SU-DHL-6 (cell line): ENCODE measurements around the gene KCNT2.

Source experiments
- H2AFZ ChIP-seq: fragments of 200-600 bp; sonication (generic); 2 replicates; pipeline ENCODE4 v1.6.1; 2014; ENCODE audit warnings: low read depth, mild to moderate bottlenecking, moderate library complexity, mixed read lengths, antibody characterized with exemption, low read length; ENCODE audit not compliant: severe bottlenecking
- H3F3A ChIP-seq: fragments of 200-600 bp; shearing (Covaris generic); 2 replicates; pipeline ENCODE4 v1.6.0; 2016; ENCODE audit warnings: antibody characterized with exemption, mild to moderate bottlenecking; ENCODE audit not compliant: insufficient read depth
- H3K27ac ChIP-seq: fragments of 200-600 bp; sonication (generic); 2 replicates; pipeline ENCODE4 v1.5.1; 2016; ENCODE audit warnings: low read depth, mild to moderate bottlenecking, low read length, moderate library complexity, mixed read lengths
- H3K27me3 ChIP-seq: fragments of 200-600 bp; sonication (generic), shearing (Covaris generic); 2 replicates; pipeline ENCODE4 v1.6.0; 2014; ENCODE audit warnings: mild to moderate bottlenecking, low read length
- H3K36me3 ChIP-seq: fragments of 200-600 bp; sonication (generic); 2 replicates; pipeline ENCODE4 v1.6.1; 2014; ENCODE audit warnings: mild to moderate bottlenecking, low read length, mixed read lengths
- H3K4me2 ChIP-seq: fragments of 300-600, 200-600 bp; shearing (Covaris generic), sonication (generic); 2 replicates; pipeline ENCODE4 v1.6.0; 2014; ENCODE audit warnings: low read length, low read depth, mild to moderate bottlenecking; ENCODE audit not compliant: poor library complexity, severe bottlenecking
- H3K4me3 ChIP-seq: fragments of 200-600 bp; sonication (generic); 2 replicates; pipeline ENCODE4 v1.5.1; 2014; ENCODE audit warnings: antibody characterized with exemption, low read length, mild to moderate bottlenecking, mixed read lengths; ENCODE audit not compliant: insufficient read depth, poor library complexity, severe bottlenecking
- H3K79me2 ChIP-seq: fragments of 200-600 bp; sonication (generic); 2 replicates; pipeline ENCODE4 v1.6.1; 2014; ENCODE audit warnings: mild to moderate bottlenecking, low read length, moderate library complexity; ENCODE audit not compliant: insufficient read depth
- H3K9ac ChIP-seq: fragments of 200-600 bp; sonication (generic); 2 replicates; pipeline ENCODE4 v1.7.0; 2014; ENCODE audit warnings: mild to moderate bottlenecking, low read length
- H3K9me2 ChIP-seq: fragments of 200-600 bp; sonication (generic); replicated peaks from 2 replicates; pipeline ENCODE4 v1.6.1; 2014; ENCODE audit warnings: low read length; ENCODE audit not compliant: insufficient read depth
- H3K9me3 ChIP-seq: fragments of 200-600 bp; sonication (generic); 2 replicates; pipeline ENCODE4 v1.6.1; 2014; ENCODE audit warnings: low read length, mixed read lengths; ENCODE audit not compliant: insufficient read depth
- H4K20me1 ChIP-seq: fragments of 200-600 bp; sonication (generic); 2 replicates; pipeline ENCODE4 v1.6.1; 2014; ENCODE audit warnings: low read depth, mild to moderate bottlenecking, antibody characterized with exemption, low read length, moderate library complexity, mixed read lengths
- CTCF ChIP-seq: fragments of 200-600 bp; sonication (generic); IDR thresholded peaks from one replicate; pipeline ENCODE4 v1.5.1; 2017; ENCODE audit warnings: antibody characterized with exemption, mild to moderate bottlenecking, low read length, moderate library complexity; ENCODE audit not compliant: insufficient read depth, poor library complexity, severe bottlenecking
- EZH2phosphoT487 ChIP-seq: fragments of 200-600 bp; sonication (generic), shearing (Covaris generic); conservative IDR thresholded peaks from 2 replicates; pipeline ENCODE4 v1.6.1; 2018; ENCODE audit warnings: mild to moderate bottlenecking, antibody characterized with exemption, low read length, moderate library complexity, mixed read lengths

The KCNT2 gene

GRCh38 chr1:196619721-196620120 is 11.5 kb upstream of the KCNT2 start:
- TF ChIP-seq EZH2phosphoT487 (no peak), CTCF (no peak)
- Histone ChIP-seq H3K27me3 (no peaks in the 10 kb centered on the region), H3K9ac (no peak overlapping the region), H3F3A (no peaks in the 10 kb centered on the region), H4K20me1 (no peaks in the 10 kb centered on the region), H3K36me3 (no peaks in the 10 kb centered on the region), H3K9me2 (no peaks in the 10 kb centered on the region; the same call in 1 of the 2 replicates), H3K4me3 (no peak overlapping the region), H2AFZ (no peak overlapping the region), H3K27ac (no peak overlapping the region), H3K4me2 (no peak overlapping the region), H3K79me2 (no peaks in the 10 kb centered on the region), H3K9me3 (no peaks in the 10 kb centered on the region)

GRCh38 chr1:196611873-196612272 is 3.6 kb upstream of the KCNT2 start:
- H4K20me1 ChIP-seq = no peaks in the 10 kb centered on the region
- no peaks in the 10 kb centered on the region for H3K79me2 ChIP-seq
- no peak overlapping the region for H3K4me2 ChIP-seq
- H3K9me3 ChIP-seq = peaks cover 3% of the 10 kb centered on the region; the same call in 1 of the 2 replicates
- no peaks in the 10 kb centered on the region for H3K36me3 ChIP-seq
- H3K4me3 ChIP-seq = no peak overlapping the region
- no peaks in the 10 kb centered on the region for H3K27me3 ChIP-seq
- H3K27ac ChIP-seq = no peak overlapping the region
- TF ChIP-seq CTCF = no peak
- no peak for TF ChIP-seq EZH2phosphoT487
- H3K9me2 ChIP-seq = no peaks in the 10 kb centered on the region
- no peak overlapping the region for H3K9ac ChIP-seq
- H3F3A ChIP-seq = no peaks in the 10 kb centered on the region
- H2AFZ ChIP-seq = no peak overlapping the region

GRCh38 chr1:196609370-196609737 is 1.1 kb upstream of the KCNT2 start:
- Histone ChIP-seq H4K20me1 (no peaks in the 10 kb centered on the region), H3K79me2 (no peaks in the 10 kb centered on the region), H3K4me2 (no peak overlapping the region), H3K27ac (no peak overlapping the region), H3K9ac (no peak overlapping the region), H3K36me3 (no peaks in the 10 kb centered on the region), H2AFZ (no peak overlapping the region), H3K9me2 (no peaks in the 10 kb centered on the region), H3K27me3 (no peaks in the 10 kb centered on the region), H3F3A (no peaks in the 10 kb centered on the region), H3K4me3 (no peak overlapping the region), H3K9me3 (peaks cover 3% of the 10 kb centered on the region; the same call in 1 of the 2 replicates)
- TF ChIP-seq EZH2phosphoT487 (no peak), CTCF (no peak)

- no peaks in the 10 kb centered on the region for H3K9me2 ChIP-seq
- H3K27me3 ChIP-seq = no peaks in the 10 kb centered on the region
- no peaks in the 10 kb centered on the region for H4K20me1 ChIP-seq
- no peak overlapping the region for H3K4me2 ChIP-seq
- no peak overlapping the region for H3K27ac ChIP-seq
- H2AFZ ChIP-seq = no peak overlapping the region
- H3K79me2 ChIP-seq = no peaks in the 10 kb centered on the region
- H3K9me3 ChIP-seq = peaks cover 3% of the 10 kb centered on the region; the same call in 1 of the 2 replicates
- no peaks in the 10 kb centered on the region for H3K36me3 ChIP-seq
- H3F3A ChIP-seq = no peaks in the 10 kb centered on the region
- TF ChIP-seq CTCF = no peak
- H3K9ac ChIP-seq = no peak overlapping the region
- no peak overlapping the region for H3K4me3 ChIP-seq
These were observed 259 bp downstream of the KCNT2 start for GRCh38 chr1:196607981-196608380.
